Esophagus squamous epithelium (tissue), 4 donors: ENCODE results near the gene ASPDH.

ENCODE experiments used
- POLR2A ChIP-seq, 4 donors: fragments of 450-650 bp; IDR thresholded peaks; one replicate each; pipeline ENCODE4 v1.6.1; 2017; ENCODE audit warnings: antibody characterized with exemption in 4 of 4, mild to moderate bottlenecking in 4 of 4, moderate library complexity in 3 of 4
- TF ChIP-seq, protein P1 (sequence below), 6 experiments: fragments of 450-650 bp in 4 of 6; fragments of 200-600 bp in 2 of 6; sonication (generic) in 2 of 6; IDR thresholded peaks; one replicate each; pipeline ENCODE4 v1.5.1; 2016 to 2019; ENCODE audit warnings: antibody characterized with exemption in 6 of 6, mild to moderate bottlenecking in 4 of 6, moderate library complexity in 4 of 6

DNA sequence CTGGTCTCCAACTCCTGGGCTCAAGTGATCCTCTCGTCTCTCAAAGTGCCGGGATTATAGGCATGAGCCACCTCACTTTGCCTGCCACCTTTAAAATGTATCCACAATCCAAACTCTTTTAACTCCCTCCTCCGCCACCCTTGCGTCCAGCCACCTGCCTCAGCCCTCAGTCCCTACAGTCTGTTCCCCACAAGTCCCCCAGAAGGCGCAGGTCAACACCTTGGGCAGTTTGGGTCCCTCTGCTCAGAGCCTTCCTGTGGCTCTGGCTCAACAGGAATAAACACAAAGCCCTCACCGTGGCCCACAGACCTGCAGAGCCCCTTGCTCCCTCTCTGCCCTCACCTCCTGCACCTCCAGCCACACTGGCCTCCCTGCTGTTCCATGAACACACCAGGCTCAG, 44.9 kb downstream of the ASPDH start:
- TF ChIP-seq, protein P1, sequence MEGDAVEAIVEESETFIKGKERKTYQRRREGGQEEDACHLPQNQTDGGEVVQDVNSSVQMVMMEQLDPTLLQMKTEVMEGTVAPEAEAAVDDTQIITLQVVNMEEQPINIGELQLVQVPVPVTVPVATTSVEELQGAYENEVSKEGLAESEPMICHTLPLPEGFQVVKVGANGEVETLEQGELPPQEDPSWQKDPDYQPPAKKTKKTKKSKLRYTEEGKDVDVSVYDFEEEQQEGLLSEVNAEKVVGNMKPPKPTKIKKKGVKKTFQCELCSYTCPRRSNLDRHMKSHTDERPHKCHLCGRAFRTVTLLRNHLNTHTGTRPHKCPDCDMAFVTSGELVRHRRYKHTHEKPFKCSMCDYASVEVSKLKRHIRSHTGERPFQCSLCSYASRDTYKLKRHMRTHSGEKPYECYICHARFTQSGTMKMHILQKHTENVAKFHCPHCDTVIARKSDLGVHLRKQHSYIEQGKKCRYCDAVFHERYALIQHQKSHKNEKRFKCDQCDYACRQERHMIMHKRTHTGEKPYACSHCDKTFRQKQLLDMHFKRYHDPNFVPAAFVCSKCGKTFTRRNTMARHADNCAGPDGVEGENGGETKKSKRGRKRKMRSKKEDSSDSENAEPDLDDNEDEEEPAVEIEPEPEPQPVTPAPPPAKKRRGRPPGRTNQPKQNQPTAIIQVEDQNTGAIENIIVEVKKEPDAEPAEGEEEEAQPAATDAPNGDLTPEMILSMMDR (IDR thresholded peaks at IDR 0.05), result no peak
- TF ChIP-seq POLR2A (IDR thresholded peaks at IDR 0.05), result no peak
